Hematopoietic multipotent progenitor cell treated with erythropoietin and hydrocortisone succinate and interleukin-3 and kit ligand, for 6 days (in vitro differentiated cells): Measurements from ENCODE around the gene CHST6.
A peak's percentile ranks its signal among the peaks of the same experiment; 100 is the strongest.
"Not testable (repeated sequence)": the region's sequence is repeated elsewhere in the genome, so short reads cannot be mapped to it uniquely, and the experiment has no call there.

Experiments
- DNase-seq: peaks from one replicate; pipeline ENCODE4 v3.0.0-alpha.2; 2015

CHST6 gene

GRCh38 chr16:75432828-75433731 is 62.2 kb downstream of the CHST6 start, which contains the start of gene CFDP1:
TSS of gene CFDP1 (minus strand) at chr16:75433503. CDS start at chr16:75433352, 151 bp downstream.
- peak; percentile 99 for DNase-seq

DNA sequence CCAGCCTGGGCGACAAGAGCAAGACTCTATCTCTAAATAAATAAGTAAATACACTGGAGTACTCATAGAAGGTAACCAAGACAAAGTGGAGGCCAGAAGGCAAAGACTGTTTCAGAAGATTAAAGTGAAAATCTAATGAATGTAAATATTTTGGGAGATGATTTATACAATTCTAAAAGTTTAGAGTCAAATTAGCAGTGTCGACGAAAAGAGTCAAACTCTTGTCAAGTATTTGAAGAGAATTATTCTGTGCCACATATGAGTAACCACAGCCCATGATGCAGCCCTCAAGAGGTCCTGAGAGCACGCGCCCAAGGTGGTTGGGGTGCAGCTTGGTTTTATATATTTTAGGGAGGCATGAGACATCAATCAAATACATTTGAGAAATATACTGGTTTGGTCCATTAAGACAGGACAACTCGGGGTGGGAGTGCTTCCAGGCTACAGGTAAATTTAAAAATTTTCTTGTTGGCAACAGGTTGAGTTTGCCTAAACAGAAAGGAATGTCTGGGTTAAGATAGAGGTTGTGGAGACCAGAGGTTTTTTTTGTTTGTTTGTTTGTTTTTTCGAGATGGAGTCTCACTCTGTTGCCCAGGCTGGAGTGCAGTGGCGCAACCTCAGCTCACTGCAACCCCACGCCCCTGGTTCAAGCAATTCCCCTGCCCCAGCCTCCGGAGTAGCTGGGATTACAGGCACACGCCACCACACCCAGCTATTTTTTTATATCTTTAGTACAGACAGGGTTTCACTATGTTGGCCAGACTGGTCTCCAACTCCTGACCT is 65.4 kb downstream of the CHST6 start:
- no peak for DNase-seq

DNA sequence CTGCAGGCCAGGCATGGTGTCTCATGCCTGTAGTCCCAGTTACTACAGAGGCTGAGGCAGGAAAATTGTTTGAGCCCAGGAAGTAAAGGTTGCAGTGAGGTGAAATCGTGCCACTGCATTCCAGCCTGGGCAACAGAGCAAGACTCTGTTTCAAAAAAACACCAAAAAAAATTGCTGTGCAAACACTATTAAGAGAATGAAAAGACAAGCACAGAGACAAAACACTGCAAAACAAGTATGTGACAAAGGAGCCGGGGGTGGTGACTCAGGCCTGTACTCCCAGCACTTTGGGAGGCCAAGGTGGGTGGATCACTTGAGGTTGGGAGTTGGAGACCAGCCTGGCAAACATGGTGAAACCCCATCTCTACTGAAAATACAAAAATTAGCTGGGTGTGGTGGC is 68.7 kb downstream of the CHST6 start:
- peak; percentile 13 for DNase-seq

DNA sequence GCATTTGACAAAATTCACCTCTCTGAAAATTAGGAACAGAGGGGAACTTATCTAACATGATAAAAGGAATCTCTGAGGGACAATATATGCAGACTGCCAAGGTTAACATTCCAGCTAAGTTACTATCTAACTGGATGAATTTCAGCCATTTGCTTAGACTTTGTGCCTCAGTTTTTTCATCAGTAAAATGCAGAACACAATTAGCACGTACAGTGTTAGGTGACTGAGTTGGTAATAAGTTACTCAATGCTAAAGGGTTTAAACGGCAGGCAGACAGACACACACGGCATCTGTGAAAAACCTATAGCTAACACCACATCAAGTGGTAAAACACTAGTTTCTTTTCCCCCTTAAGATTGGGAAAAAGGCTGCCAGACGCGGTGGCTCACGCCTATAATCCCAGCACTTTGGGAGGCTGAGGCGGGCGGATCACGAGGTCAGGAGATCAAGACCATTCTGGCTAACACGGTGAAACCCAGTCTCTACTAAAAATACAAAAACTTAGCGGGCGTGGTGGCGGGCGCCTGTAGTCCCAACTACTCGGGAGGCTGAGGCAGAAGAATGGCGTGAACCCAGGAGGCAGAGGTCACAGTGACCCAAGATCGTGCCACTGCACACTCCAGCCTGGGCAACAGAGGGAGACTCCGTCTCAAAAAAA is 71.0 kb downstream of the CHST6 start:
- DNase-seq: not testable (repeated sequence)

DNA sequence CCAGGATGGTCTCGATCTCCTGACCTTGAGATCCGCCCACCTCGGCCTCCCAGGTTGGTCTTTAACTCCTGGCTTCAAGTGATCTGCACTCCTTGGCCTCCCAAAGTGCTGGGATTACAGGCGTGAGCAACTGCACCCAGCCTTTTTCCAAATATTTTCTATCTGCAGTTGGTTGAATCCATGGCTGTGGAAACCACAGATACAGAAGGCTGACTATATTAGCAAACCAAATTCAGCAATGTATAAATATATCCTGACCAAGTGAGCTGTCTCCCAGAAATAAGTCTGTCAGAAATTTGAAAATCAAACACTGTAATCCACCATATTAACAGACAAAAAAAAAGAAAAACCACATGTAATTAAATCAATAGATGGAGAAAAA is 71.5 kb downstream of the CHST6 start:
- DNase-seq: no peak
